HL-60/S4 treated with retinoic acid at 250 ng/mL for 4 days and 3 days (cell line): ENCODE results near the gene ERRFI1.

Experiments
- in situ Hi-C: fragments of 300-500 bp; cut with MboI; formaldehyde crosslinking; loops from 2 replicates; pipeline ENCODE4 v1.7.0; 2022; ENCODE audit warnings: low sequenced_read_pairs

Gene ERRFI1

GRCh38 chr1:8020032-8020431 lies 6.1 kb downstream of the ERRFI1 start:
- in situ Hi-C loops: loop anchor here (25.0 kb wide), 2 partner anchors 292 to 717 kb away; partner anchors contain the start of gene SLC45A1

DNA sequence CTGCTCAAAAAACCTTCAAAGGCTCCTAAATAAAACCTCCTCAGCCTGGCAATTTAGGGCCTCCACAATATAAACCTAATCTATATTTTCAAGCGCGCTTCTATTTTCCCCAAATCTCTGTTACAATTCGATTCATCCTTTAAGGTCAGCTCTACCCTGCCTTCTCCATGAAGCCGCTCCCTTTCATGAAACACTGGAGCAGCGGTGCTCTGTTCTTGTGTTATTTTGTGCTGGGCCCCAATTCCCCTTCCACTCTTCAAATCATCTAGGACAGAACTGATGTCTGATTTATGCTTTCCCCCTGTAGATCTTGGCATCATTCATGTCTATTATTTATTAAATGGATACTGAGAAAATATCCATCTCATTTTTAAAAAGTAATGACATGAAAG lies 6.9 kb downstream of the ERRFI1 start:
- in situ Hi-C loops: loop anchor here (25.0 kb wide), 2 partner anchors 293 to 718 kb away; partner anchors contain the start of gene SLC45A1

- in situ Hi-C loops: loop anchor here (25.0 kb wide), 2 partner anchors 294 to 719 kb away; partner anchors contain the start of gene SLC45A1
Observed at GRCh38 chr1:8018492-8019228, 7.4 kb downstream of the ERRFI1 start.

DNA sequence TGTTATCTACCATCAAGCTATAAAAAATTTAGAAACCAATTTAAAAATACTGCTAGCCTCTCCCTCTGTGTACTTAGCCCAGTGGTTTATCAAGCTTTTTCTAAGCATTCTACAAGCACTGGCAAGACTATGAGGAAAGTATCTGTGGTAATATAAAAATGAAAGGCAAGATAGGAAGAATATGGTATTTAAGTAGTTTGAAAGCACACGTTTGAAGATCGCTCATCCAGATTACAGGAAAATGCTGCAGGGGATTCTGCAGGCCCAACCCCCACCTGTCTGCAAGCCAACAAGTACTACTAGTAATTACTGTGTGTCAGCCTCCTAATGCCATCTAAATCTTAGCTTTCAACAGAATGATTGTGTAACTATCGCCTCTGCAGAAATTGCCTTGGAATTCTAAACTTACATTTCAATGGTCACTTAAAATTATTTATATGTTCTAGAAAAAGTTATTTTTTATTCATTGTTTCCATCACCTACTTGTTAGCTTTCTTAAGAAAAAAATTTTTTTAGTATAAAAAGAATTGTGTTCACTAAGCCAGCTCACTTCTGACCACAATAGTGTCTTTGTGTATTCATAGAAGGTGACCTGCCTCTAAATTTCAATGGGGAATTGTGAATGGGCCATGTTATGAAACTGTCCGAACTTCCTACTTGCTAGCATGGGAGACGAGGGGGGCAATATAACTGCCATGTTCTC lies 8.5 kb downstream of the ERRFI1 start:
- in situ Hi-C loops: loop anchor here (25.0 kb wide), 2 partner anchors 295 to 720 kb away; partner anchors contain the start of gene SLC45A1

GRCh38 chr1:8016895-8017241 lies 9.2 kb downstream of the ERRFI1 start:
- in situ Hi-C loops: loop anchor here (25.0 kb wide), 2 partner anchors 295 to 720 kb away; partner anchors contain the start of gene SLC45A1

- in situ Hi-C loops: loop anchor here (25.0 kb wide), 2 partner anchors 296 to 721 kb away; partner anchors contain the start of gene SLC45A1
Observed at GRCh38 chr1:8016210-8016894, 9.8 kb downstream of the ERRFI1 start.

DNA sequence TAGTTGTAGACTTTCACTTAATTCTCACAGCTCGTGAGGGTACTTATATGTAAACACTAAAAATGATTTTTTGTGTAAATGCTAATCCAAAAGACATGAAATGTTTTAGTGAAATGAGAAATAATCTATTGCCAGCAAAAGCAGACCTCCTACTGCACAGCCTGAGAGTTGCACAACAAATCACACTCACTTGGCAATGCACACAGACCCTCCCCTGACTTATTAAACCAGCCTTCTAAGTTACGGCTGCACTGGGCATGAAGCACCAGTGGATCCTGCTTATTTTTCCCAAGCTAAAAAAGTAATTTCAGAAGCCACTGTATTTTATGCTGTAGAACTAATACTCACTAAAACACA lies 10.3 kb downstream of the ERRFI1 start:
- in situ Hi-C loops: loop anchor here (25.0 kb wide), 2 partner anchors 297 to 722 kb away; partner anchors contain the start of gene SLC45A1

DNA sequence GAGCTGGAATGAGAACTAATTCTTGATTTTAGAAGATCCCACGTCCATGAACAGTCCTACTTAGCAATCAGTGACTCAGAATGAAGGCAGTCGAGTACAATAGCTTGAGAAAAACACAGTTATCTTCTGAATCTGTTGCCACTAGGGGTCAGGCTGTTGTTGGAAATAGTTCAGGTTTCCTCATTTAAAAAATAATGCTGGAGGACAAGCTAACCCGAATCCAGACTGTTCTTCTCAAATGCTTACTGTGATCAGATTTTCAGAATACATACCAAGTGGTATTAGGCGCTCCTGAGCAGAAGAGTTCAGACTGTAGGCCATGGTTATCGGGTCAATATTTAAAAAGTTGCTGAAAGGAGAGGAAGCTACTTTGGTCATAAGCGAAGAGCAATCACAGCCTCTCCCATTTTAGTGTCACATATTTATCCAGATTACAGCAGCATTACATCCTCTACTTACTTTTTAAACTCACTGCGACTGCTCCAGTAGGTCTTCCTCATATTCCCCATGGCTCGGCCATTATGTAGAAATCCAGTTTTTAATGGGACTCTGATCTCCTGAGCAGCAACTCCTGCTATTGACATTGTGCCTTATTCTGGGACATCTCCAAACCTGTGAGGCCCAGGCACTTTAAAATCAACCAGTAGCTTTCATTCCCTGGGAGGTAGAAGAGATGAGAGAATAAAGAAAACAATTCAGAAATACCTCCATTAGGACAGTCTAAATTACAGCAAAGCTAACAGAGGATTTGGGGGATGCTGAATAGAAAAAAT lies 10.9 kb downstream of the ERRFI1 start:
- in situ Hi-C loops: loop anchor here (25.0 kb wide), 2 partner anchors 297 to 722 kb away; partner anchors contain the start of gene SLC45A1

- in situ Hi-C loops: loop anchor here (25.0 kb wide), 2 partner anchors 298 to 723 kb away; partner anchors contain the start of gene SLC45A1
Observed at GRCh38 chr1:8014381-8014988, 11.6 kb downstream of the ERRFI1 start.

- in situ Hi-C loops: loop anchor here (25.0 kb wide), 2 partner anchors 299 to 724 kb away; partner anchors contain the start of gene SLC45A1
Observed at GRCh38 chr1:8013800-8014199, 12.3 kb downstream of the ERRFI1 start.

GRCh38 chr1:8013399-8013798 lies 12.7 kb downstream of the ERRFI1 start:
- in situ Hi-C loops: loop anchor here (25.0 kb wide), 2 partner anchors 299 to 724 kb away; partner anchors contain the start of gene SLC45A1

DNA sequence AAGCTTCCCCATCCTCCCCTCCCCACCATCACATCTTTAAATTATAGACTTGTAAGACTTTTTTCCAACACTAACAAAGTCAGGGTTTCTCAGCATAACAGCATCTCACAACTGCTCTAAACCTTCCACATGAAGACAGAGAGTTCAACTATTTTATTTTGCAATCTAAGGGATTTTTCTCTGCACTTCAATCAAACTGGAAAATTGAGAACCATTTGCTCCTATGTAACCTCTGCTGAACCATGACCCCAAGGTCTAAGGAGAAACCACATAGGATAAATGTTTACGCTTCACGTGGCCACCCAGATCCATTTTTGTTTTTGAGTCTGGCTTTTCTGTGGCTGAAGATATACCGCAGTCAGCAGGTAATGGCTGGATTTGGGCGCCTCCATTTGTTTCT lies 13.2 kb downstream of the ERRFI1 start:
- in situ Hi-C loops: loop anchor here (25.0 kb wide), 2 partner anchors 299 to 724 kb away; partner anchors contain the start of gene SLC45A1

DNA sequence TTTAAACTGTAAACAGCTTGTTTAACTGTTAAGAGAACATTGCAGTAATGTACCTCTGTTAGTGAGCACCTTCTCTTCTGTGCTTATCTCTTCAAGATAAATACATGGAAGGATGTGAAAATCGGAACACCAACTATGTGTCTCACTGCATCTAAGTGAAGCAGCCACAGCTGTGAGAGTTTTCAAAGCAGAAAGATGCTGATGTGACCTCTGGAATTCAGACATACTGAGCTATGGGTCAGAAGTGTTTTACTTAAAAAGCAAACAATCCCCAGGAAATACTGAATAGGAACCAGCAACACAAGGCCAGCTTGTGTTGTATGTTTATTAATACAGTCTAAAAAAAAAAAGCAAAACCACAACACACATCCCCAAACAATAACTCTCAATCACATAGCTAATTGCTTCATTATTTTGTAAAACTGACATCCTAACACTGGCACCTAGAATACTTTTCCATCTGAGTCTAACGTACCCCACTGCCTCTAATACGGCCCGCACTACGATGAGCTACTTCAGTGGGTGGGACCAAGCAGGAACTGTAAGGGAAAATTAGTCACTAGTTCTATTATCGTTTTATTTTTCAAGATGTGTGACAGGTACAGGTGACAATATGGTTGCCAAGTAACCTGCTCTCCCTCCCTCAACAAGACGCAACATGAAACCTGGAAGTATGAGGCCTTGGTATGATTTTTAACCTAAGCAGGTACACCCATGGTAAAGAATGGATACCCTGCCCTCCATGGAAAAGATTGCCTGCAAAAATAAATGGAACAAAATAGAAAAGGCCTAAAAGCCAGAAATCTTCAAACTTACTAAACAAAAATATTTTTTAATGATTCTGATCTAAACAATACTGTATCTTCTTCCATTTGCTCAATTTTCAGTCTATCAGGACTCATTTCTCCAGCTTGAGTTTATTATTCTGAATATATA lies 13.9 kb downstream of the ERRFI1 start:
- in situ Hi-C loops: loop anchor here (25.0 kb wide), 2 partner anchors 300 to 725 kb away; partner anchors contain the start of gene SLC45A1

GRCh38 chr1:8011016-8011415 lies 15.1 kb downstream of the ERRFI1 start:
- in situ Hi-C loops: loop anchor here (25.0 kb wide), 2 partner anchors 301 to 726 kb away; partner anchors contain the start of gene SLC45A1

DNA sequence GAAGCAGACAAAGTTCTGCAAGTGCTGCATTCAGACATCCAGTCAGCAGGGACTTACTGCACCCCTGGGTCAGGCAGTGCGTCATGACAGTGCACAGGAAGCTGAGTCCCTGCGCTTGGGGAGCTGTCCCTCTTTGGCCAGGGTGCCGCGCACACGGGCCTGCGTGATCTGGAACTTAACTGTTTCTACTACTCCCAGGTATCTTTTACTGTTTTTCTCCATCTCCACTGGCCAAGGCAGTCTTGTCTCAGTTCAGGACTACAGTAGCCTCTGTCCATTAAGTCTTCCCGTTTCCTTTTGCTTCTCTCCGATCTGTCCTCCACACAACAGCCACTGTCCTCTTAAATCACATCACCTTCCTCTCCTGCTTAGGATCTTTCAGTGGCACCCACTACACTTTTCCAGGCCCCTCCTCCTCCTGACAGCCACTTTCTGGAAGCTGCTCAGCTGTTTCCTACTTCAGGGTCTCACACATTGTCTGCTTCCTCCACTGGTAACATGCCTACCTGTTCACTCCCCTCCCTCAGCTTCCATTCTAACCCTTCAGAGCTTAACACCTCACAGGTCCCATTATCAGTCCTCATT lies 15.9 kb downstream of the ERRFI1 start:
- in situ Hi-C loops: loop anchor here (25.0 kb wide), 2 partner anchors 302 to 727 kb away; partner anchors contain the start of gene SLC45A1

GRCh38 chr1:8009043-8010002 lies 16.8 kb downstream of the ERRFI1 start:
- in situ Hi-C loops: loop anchor here (25.0 kb wide), 2 partner anchors 303 to 728 kb away; partner anchors contain the start of gene SLC45A1
